ENCODE results near the gene BSX.

BSX gene

DNA sequence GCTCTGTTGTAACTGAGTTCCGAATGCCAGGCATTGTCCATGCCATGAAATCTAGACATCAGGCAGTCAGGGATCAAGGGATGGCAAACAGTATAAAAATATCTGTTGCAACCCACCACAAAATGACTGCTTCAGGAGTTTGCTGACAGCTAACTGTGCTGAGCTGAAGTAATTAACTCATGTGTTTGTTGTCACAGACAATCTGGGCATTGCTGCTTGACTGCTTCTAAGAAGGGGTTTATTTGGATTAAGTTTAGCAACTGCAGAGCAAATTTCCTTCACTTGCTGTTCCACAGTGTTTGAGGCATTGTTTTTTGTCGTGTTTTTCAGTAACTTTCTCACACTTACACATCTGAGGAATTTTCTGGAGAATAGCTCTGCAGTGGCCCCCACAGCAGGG, 30.4 kb downstream of the BSX start:
- no peak for DNase-seq

DNA sequence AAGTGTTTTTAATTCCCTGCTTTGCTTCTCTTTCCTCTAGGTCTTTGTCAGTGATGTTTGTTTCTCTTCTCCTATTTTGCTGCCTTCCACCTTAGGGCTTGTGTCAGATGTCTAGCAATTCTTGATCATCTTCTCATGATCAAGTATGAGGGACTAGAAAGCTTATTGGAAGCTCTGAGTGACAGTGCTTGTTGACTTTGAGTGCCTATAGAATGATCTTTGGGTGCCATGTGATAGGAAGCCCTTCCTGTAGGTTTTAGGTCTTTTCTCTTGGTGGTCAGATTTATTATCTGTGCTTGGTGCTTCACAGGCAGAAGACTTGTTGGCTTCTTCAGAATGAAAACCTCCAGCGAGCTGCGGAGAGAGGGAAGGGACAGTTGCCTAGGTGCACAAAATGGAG, 43.1 kb downstream of the BSX start:
- DNase-seq, result no peak

DNA sequence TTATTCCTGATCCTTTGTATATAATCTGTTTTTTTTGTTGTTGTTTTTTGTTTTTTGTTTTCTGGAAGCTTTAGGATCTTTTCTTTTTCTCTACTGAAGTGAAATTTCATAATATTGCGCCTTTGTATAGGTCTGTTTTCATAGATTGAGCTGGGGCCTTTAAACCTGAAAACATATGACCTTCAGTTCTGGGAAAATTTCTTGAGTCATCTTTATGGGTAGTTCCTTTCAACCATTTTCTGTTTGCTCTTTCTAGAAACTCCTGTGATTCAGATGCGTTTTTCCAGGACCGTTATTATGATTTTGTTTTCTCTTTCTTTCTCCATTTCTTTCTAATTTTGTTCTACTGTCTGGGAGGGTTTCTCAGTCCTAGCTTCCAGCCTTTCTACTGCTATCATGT, 43.7 kb downstream of the BSX start:
- DNase-seq, result no peak

DNA sequence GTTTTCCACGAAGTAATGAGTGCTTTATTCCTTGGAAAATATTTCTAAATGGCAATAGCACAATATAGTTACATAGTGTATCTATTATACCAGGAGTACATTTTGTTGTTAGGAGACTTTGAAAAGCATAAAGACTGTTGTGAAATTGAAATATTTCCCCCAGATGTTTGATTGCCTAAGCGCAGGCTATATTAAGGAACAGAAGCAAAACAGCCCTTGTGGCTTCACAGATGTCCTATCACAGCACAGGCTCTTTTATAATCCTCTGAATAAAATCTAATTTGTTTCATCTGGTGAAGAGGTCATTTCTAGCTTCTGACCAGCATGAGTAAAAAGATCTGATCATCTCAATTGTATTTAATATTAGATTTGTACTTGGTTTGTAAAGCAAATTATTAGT, 48.2 kb downstream of the BSX start:
- no peak for DNase-seq

DNA sequence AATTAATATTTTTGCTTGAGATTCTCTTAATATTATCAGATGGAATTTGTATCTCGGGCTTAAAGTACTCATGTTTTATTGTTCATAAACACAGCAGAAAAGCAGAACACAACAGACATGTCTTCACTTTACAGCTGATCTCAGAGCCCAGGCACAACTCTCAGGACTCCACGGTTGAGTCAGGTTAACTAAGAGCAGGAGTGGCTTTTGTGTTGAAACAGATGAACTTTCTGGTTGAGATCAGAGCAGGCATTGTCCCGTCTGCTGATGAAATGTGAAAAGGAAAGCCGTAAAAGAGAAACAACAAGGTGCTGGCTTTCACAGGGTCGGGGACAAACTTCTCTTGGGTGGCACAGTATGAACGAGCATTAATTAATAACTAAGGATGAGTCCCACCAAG, 50.1 kb downstream of the BSX start:
- DNase-seq, result no peak

All from stimulated activated CD4-positive, alpha-beta T cell treated with anti-CD3 and anti-CD28 coated beads, Interleukin-1b, Interleukin-23, amount 100 ng/mL, for 48 hours (primary cell).